ENCODE data around the gene SUCO. TPM values are rescaled to one million over a fixed set of nuclear protein-coding genes. Genes with fewer than 3 reads are reported as not detected.

SUCO gene
- total RNA-seq, 1 experiment from 2014 or later = 32.9 TPM

DNA sequence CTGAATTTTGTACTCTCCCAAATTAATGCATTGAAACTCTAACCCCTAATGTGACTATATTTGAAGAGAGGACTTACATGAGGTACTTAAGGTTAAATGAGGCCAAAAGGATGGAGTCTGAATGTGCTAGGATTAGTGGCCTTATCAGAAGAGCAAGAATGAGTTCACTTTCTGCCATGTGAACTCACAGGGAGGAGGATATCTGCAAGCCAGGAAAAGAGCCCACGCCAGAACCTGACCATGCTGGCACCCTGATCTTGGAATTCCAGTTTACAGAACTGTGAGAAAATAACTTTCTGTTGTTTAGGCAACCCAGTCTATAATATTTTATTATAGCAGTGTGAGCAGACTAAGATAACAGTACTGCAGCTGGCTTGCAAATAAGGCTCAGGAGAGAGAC, 113.7 kb downstream of the SUCO start:
- H3K27me3 ChIP-seq (replicated peaks; ENCODE audit: insufficient read depth, low read depth, low read length, poor library complexity) = no peaks in the 10 kb centered on the region
- no TSS peak for BruUV-seq (replicated peaks)
- TF ChIP-seq CTCF (conservative IDR thresholded peaks at IDR 0.05; ENCODE audit: low read depth, low read length) = no peak
- TF ChIP-seq EZH2 (IDR thresholded peaks at IDR 0.05; ENCODE audit: borderline replicate concordance, low read depth, low read length, poor library complexity, severe bottlenecking) = no peak
- no peaks in the 10 kb centered on the region for H3K4me1 ChIP-seq (ENCODE audit: insufficient read depth, low read length, poor library complexity, severe bottlenecking)
- H3K36me3 ChIP-seq (ENCODE audit: insufficient read depth, low read length, poor library complexity, severe bottlenecking) = no peaks in the 10 kb centered on the region
- intact Hi-C loops (cut with micrococcal nuclease; ENCODE audit: unreplicated experiment) = no loop called here
- no peaks in the 10 kb centered on the region for H3K9me3 ChIP-seq (ENCODE audit: low read depth, low read length, poor library complexity, severe bottlenecking)
- DNase-seq (ENCODE audit: low spot score) = no peak
- no peak overlapping the region for H3K4me3 ChIP-seq (ENCODE audit: low read depth, low read length, poor library complexity, severe bottlenecking)
- ChIA-PET CTCF (no interaction called here), POLR2A (ENCODE audit: low non-redundant PET) (no interaction called here)
- H3K27ac ChIP-seq (ENCODE audit: low read depth, low read length, poor library complexity, severe bottlenecking) = no peak overlapping the region

- H3K4me3 ChIP-seq (ENCODE audit: low read depth, low read length, poor library complexity, severe bottlenecking) = no peak overlapping the region
- H3K27ac ChIP-seq (ENCODE audit: low read depth, low read length, poor library complexity, severe bottlenecking) = no peak overlapping the region
- intact Hi-C loops (cut with micrococcal nuclease; ENCODE audit: unreplicated experiment) = no loop called here
- DNase-seq (ENCODE audit: low spot score) = no peak
- no peaks in the 10 kb centered on the region for H3K9me3 ChIP-seq (ENCODE audit: low read depth, low read length, poor library complexity, severe bottlenecking)
- no TSS peak for BruUV-seq (replicated peaks)
- ChIA-PET CTCF (no interaction called here), POLR2A (ENCODE audit: low non-redundant PET) (no interaction called here)
- TF ChIP-seq CTCF (conservative IDR thresholded peaks at IDR 0.05; ENCODE audit: low read depth, low read length) (no peak), EZH2 (IDR thresholded peaks at IDR 0.05; ENCODE audit: borderline replicate concordance, low read depth, low read length, poor library complexity, severe bottlenecking) (no peak)
- no peaks in the 10 kb centered on the region for H3K36me3 ChIP-seq (ENCODE audit: insufficient read depth, low read length, poor library complexity, severe bottlenecking)
- no peaks in the 10 kb centered on the region for H3K27me3 ChIP-seq (replicated peaks; ENCODE audit: insufficient read depth, low read depth, low read length, poor library complexity)
- no peaks in the 10 kb centered on the region for H3K4me1 ChIP-seq (ENCODE audit: insufficient read depth, low read length, poor library complexity, severe bottlenecking)
Measured at GRCh38 chr1:172647110-172647564, 114.2 kb downstream of the SUCO start.

GRCh38 chr1:172647987-172648386, 115.0 kb downstream of the SUCO start:
- Histone ChIP-seq H3K4me1 (ENCODE audit: insufficient read depth, low read length, poor library complexity, severe bottlenecking) (no peaks in the 10 kb centered on the region), H3K27me3 (replicated peaks; ENCODE audit: insufficient read depth, low read depth, low read length, poor library complexity) (no peaks in the 10 kb centered on the region), H3K4me3 (ENCODE audit: low read depth, low read length, poor library complexity, severe bottlenecking) (no peak overlapping the region), H3K36me3 (ENCODE audit: insufficient read depth, low read length, poor library complexity, severe bottlenecking) (no peaks in the 10 kb centered on the region), H3K9me3 (ENCODE audit: low read depth, low read length, poor library complexity, severe bottlenecking) (no peaks in the 10 kb centered on the region), H3K27ac (ENCODE audit: low read depth, low read length, poor library complexity, severe bottlenecking) (no peak overlapping the region)
- POLR2A ChIA-PET (ENCODE audit: low non-redundant PET) = no interaction called here
- BruUV-seq (replicated peaks) = no TSS peak
- CTCF ChIA-PET = no interaction called here
- TF ChIP-seq CTCF (conservative IDR thresholded peaks at IDR 0.05; ENCODE audit: low read depth, low read length) (no peak), EZH2 (IDR thresholded peaks at IDR 0.05; ENCODE audit: borderline replicate concordance, low read depth, low read length, poor library complexity, severe bottlenecking) (no peak)
- no peak for DNase-seq (ENCODE audit: low spot score)
- intact Hi-C loops (cut with micrococcal nuclease; ENCODE audit: unreplicated experiment) = no loop called here
